ENCODE data around the gene BCAS3. TPM values are rescaled to one million over a fixed set of nuclear protein-coding genes. Genes with fewer than 3 reads are reported as not detected.
"Not testable (repeated sequence)": the region's sequence is repeated elsewhere in the genome, so short reads cannot be mapped to it uniquely, and the experiment has no call there.

Gene BCAS3
- total RNA-seq, 2 experiments from 2014 or later, result 13.4 to 14.5 TPM

GRCh38 chr17:60926466-60927183 is 249.0 kb downstream of the BCAS3 start:
- H3K4me2 ChIP-seq (ENCODE audit: low read length), result no peak overlapping the region
- H3K9me2 ChIP-seq (ENCODE audit: insufficient read depth, low read length), result no peaks in the 10 kb centered on the region
- intact Hi-C loops (cut with micrococcal nuclease; ENCODE audit: unreplicated experiment), result no loop called here
- no peak for DNase-seq (ENCODE audit: low spot score)
- no peaks in the 10 kb centered on the region for H3K9me3 ChIP-seq (ENCODE audit: low read length)
- BruUV-seq (replicated peaks), result no TSS peak
- H3K27ac ChIP-seq (ENCODE audit: low read depth, low read length, poor library complexity, severe bottlenecking), result no peak overlapping the region
- H3K36me3 ChIP-seq (ENCODE audit: insufficient read depth, low read length), result no peaks in the 10 kb centered on the region
- H3K4me1 ChIP-seq (ENCODE audit: insufficient read depth, low read length, poor library complexity, severe bottlenecking), result no peaks in the 10 kb centered on the region
- CTCF ChIA-PET (ENCODE audit: unreplicated experiment), result no interaction called here
- H3K4me3 ChIP-seq (ENCODE audit: low read depth, low read length, poor library complexity, severe bottlenecking), result no peak overlapping the region
- TF ChIP-seq CTCF (conservative IDR thresholded peaks at IDR 0.05; ENCODE audit: low read length) (no peak), EZH2phosphoT487 (IDR thresholded peaks at IDR 0.05; ENCODE audit: borderline replicate concordance, low read depth, low read length) (no peak)
- no peak overlapping the region for H2AFZ ChIP-seq (ENCODE audit: low read length)
- no peaks in the 10 kb centered on the region for H3K79me2 ChIP-seq (ENCODE audit: insufficient read depth, low read depth, low read length)
- no peaks in the 10 kb centered on the region for H4K20me1 ChIP-seq (ENCODE audit: insufficient read depth, low read length)
- POLR2A ChIA-PET, result no interaction called here

- Histone ChIP-seq H3K4me3 (ENCODE audit: low read depth, low read length, poor library complexity, severe bottlenecking) (no peak overlapping the region), H3K4me1 (ENCODE audit: insufficient read depth, low read length, poor library complexity, severe bottlenecking) (no peaks in the 10 kb centered on the region), H3K27ac (ENCODE audit: low read depth, low read length, poor library complexity, severe bottlenecking) (no peak overlapping the region), H4K20me1 (ENCODE audit: insufficient read depth, low read length) (no peaks in the 10 kb centered on the region), H3K79me2 (ENCODE audit: insufficient read depth, low read depth, low read length) (no peaks in the 10 kb centered on the region), H2AFZ (ENCODE audit: low read length) (no peak overlapping the region), H3K9me3 (ENCODE audit: low read length) (no peaks in the 10 kb centered on the region), H3K9me2 (ENCODE audit: insufficient read depth, low read length) (no peaks in the 10 kb centered on the region), H3K4me2 (ENCODE audit: low read length) (no peak overlapping the region), H3K36me3 (ENCODE audit: insufficient read depth, low read length) (no peaks in the 10 kb centered on the region)
- CTCF ChIA-PET (ENCODE audit: unreplicated experiment), result interaction anchor here (0.5 kb wide), 1 partner anchor 59 kb away, joined by 3 read pairs; no protein-coding TSS in a partner anchor
- intact Hi-C loops (cut with micrococcal nuclease; ENCODE audit: unreplicated experiment), result no loop called here
- BruUV-seq (replicated peaks), result no TSS peak
- POLR2A ChIA-PET, result no interaction called here
- DNase-seq (ENCODE audit: low spot score), result no peak
- TF ChIP-seq EZH2phosphoT487 (IDR thresholded peaks at IDR 0.05; ENCODE audit: borderline replicate concordance, low read depth, low read length), result no peak
Observed at GRCh38 chr17:60933739-60934138, 256.1 kb downstream of the BCAS3 start.

- H3K4me2 ChIP-seq (ENCODE audit: low read length), result no peak overlapping the region
Observed at GRCh38 chr17:60934723-60935122, 257.1 kb downstream of the BCAS3 start.

GRCh38 chr17:60935991-60936390 is 258.3 kb downstream of the BCAS3 start:
- H3K79me2 ChIP-seq (ENCODE audit: insufficient read depth, low read depth, low read length); intact Hi-C loops (cut with micrococcal nuclease; ENCODE audit: unreplicated experiment); H2AFZ ChIP-seq (ENCODE audit: low read length); H3K36me3 ChIP-seq (ENCODE audit: insufficient read depth, low read length); CTCF ChIA-PET (ENCODE audit: unreplicated experiment); H3K9me2 ChIP-seq (ENCODE audit: insufficient read depth, low read length); H4K20me1 ChIP-seq (ENCODE audit: insufficient read depth, low read length); H3K27ac ChIP-seq (ENCODE audit: low read depth, low read length, poor library complexity, severe bottlenecking); H3K4me1 ChIP-seq (ENCODE audit: insufficient read depth, low read length, poor library complexity, severe bottlenecking); POLR2A ChIA-PET; H3K4me2 ChIP-seq (ENCODE audit: low read length); BruUV-seq (replicated peaks); H3K4me3 ChIP-seq (ENCODE audit: low read depth, low read length, poor library complexity, severe bottlenecking); DNase-seq (ENCODE audit: low spot score); H3K9me3 ChIP-seq (ENCODE audit: low read length): not testable (repeated sequence)

More at GRCh38 chr17:60934723-60935122, 257.1 kb downstream of the BCAS3 start:
- H3K36me3 ChIP-seq (ENCODE audit: insufficient read depth, low read length), result no peaks in the 10 kb centered on the region
- TF ChIP-seq EZH2phosphoT487 (IDR thresholded peaks at IDR 0.05; ENCODE audit: borderline replicate concordance, low read depth, low read length) (no peak), CTCF (conservative IDR thresholded peaks at IDR 0.05; ENCODE audit: low read length) (no peak)
- CTCF ChIA-PET (ENCODE audit: unreplicated experiment), result no interaction called here
- no peaks in the 10 kb centered on the region for H3K9me2 ChIP-seq (ENCODE audit: insufficient read depth, low read length)
- H3K79me2 ChIP-seq (ENCODE audit: insufficient read depth, low read depth, low read length), result no peaks in the 10 kb centered on the region
- intact Hi-C loops (cut with micrococcal nuclease; ENCODE audit: unreplicated experiment), result no loop called here
- no peaks in the 10 kb centered on the region for H4K20me1 ChIP-seq (ENCODE audit: insufficient read depth, low read length)
- no peak overlapping the region for H3K27ac ChIP-seq (ENCODE audit: low read depth, low read length, poor library complexity, severe bottlenecking)
- DNase-seq (ENCODE audit: low spot score), result no peak
- POLR2A ChIA-PET, result no interaction called here
- no peaks in the 10 kb centered on the region for H3K9me3 ChIP-seq (ENCODE audit: low read length)
- no TSS peak for BruUV-seq (replicated peaks)
- no peak overlapping the region for H3K4me3 ChIP-seq (ENCODE audit: low read depth, low read length, poor library complexity, severe bottlenecking)
- H3K4me1 ChIP-seq (ENCODE audit: insufficient read depth, low read length, poor library complexity, severe bottlenecking), result no peaks in the 10 kb centered on the region
- H2AFZ ChIP-seq (ENCODE audit: low read length), result no peak overlapping the region
